Fibroblast of skin of right quadriceps (primary cell): ENCODE data around the gene MECR.

ENCODE experiments used
- DNase-seq: peaks from one replicate; pipeline ENCODE4 v3.0.0-alpha.2; 2013

Gene MECR, protein sequence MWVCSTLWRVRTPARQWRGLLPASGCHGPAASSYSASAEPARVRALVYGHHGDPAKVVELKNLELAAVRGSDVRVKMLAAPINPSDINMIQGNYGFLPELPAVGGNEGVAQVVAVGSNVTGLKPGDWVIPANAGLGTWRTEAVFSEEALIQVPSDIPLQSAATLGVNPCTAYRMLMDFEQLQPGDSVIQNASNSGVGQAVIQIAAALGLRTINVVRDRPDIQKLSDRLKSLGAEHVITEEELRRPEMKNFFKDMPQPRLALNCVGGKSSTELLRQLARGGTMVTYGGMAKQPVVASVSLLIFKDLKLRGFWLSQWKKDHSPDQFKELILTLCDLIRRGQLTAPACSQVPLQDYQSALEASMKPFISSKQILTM

DNA sequence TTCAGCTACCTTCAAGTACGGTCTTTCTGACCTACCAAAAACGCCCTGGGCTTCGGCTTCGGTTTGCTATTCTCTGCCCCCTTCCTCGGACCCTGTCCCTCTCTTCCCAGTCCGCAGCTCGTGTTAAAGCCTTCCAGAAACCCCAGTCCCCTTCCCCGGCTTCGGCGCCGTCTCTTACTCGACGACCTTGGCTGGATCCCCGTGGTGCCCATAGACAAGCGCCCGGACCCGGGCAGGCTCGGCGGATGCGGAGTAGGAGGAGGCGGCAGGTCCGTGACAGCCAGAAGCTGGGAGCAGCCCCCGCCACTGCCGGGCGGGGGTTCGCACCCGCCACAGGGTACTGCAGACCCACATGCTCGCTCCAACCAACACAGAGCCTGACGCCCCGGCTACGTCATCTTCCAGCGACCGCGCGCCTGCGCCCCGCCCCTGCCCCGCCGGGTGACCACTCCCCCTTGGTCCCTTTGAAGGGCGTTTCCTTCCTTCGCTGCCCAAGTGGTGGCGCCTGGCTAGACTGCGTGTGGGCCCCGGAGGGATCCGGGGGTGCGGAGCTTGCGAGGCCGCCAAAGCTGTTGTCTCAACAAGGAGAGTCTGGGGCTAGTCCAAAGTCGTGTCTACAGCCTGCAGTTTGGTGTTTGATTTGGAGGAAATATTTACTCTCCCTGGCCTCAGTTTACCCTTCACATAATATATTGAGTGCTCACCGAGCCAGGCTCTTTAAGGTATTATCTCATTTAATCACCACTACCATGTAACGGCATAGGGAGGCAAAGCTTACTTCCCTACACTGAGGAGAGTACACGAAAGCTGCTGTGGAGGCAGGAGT, at the start of gene MECR:
Gene MECR (minus strand): TSS at position 382 of the 826 bp plus-strand sequence. CDS start 28 bp downstream, at position 354.
- peak; percentile 92 for DNase-seq

DNA sequence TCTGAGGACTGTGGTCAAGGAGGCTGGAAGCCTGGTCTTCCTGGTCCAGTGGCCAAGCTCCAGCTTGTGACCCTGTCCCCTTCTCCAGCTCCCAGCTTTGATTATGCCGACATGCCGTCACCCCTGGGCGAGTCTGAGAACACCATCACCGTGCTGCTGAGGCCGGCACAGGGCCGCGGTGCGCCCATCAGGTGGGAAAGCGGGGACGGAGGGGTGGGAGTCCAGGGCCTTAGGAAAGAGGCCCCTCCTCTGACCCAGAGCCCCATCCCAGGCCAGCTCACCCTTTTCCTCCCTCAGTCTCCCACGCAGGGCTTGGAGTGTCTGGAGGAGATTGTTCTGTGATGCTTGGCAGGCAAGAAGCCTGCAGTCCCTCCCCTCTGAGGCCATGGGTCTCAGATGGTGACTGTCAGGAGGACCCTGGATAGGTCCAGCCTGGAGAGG, 49.2 kb upstream of the MECR start:
- no peak for DNase-seq

DNA sequence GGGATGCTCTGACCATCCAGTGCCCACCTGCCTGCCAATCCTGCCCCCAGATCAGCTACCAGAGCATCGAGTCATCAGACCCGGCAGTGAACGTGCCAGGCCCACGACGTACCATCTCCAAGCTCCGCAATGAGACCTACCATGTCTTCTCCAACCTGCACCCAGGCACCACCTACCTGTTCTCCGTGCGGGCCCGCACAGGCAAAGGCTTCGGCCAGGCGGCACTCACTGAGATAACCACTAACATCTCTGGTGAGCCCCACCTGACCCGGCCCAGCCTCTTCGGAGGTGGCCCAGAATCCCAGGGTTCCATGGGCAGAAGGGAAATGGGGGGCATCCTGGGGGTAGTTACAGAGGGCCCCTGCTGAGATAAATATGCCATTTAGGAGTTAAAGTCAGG, 48.7 kb upstream of the MECR start:
- DNase-seq = no peak

DNA sequence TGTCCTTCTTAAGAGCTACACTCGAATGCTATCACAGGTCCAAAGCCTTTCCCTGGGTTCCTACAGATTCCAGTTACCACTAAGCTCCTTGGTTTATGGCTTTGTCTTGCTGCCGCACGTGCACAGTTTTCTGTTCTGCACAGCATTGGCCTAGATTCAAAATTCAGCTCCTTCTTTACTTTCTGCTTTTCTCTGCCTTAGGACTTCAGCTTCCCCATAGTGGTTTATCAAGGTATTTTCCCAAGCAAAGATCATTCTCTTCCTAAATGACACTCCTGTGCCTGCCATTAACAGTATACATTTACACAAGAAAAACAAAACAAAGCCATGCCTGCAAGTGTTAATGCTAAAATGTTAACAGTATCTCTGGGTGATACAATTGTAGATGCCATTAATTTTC, 47.4 kb upstream of the MECR start:
- DNase-seq = no peak

DNA sequence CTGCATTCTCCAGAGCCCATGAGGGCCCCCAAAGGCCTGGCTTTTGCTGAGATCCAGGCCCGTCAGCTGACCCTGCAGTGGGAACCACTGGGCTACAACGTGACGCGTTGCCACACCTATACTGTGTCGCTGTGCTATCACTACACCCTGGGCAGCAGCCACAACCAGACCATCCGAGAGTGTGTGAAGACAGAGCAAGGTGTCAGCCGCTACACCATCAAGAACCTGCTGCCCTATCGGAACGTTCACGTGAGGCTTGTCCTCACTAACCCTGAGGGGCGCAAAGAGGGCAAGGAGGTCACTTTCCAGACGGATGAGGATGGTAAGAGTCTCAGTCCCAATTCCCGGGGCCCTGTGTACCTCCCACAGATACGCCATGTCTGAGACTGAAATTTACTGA, 44.7 kb upstream of the MECR start:
- DNase-seq = no peak

DNA sequence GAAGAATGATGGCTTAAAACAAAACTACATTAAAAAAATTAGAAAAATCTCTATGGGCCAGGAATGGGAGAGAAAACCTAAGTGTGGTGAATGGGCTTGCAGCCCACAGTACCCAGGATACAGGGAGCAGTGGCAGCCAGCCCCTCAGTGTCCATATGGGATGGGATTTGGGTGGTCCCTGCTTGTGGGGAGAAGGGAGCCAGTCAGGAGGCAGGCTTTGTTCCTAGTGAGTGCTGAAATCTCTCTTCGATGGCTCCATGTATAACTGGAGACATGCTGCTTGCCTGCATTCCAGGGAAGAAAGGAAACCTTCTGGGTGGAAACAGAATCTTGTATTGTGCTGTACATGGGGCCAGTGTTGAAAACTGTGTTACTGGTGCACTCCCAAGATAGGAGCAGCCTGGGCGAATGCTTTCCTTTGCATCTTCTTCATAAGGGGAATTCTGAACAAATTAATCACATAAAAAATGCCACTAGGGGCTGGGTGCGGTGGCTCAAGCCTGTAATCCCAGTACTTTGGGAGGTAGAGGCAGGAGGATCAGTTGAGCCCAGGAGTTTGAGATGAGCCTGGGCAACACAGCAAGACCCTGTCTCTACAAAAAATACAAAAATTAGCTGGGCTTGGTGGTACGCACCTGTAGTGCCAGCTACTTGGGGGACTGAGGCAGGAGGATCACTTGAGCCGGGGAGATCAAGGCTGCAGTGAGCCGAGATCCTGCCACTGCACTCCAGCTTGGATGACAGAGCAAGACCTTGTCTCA, 41.6 kb upstream of the MECR start:
- no peak for DNase-seq

DNA sequence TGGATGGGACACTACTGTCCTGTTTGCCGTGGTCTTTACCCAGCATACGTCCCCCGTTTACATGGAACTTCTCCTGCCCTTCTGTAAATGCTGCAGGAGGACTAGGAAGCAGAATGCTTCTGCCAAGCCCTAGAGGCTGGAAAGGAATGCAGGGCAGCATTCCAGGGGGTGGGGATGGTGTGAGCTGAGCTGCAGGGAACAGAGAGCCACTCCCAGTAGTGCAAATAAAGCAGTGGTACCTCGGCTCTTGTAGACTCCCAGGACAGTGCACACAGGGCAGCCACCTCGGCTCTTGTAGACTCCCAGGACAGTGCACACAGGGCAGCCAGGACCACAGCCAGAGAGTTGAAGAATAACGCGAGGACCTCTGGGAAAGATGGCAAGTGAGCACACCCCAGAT, 41.0 kb upstream of the MECR start:
- DNase-seq = peak; percentile 86

DNA sequence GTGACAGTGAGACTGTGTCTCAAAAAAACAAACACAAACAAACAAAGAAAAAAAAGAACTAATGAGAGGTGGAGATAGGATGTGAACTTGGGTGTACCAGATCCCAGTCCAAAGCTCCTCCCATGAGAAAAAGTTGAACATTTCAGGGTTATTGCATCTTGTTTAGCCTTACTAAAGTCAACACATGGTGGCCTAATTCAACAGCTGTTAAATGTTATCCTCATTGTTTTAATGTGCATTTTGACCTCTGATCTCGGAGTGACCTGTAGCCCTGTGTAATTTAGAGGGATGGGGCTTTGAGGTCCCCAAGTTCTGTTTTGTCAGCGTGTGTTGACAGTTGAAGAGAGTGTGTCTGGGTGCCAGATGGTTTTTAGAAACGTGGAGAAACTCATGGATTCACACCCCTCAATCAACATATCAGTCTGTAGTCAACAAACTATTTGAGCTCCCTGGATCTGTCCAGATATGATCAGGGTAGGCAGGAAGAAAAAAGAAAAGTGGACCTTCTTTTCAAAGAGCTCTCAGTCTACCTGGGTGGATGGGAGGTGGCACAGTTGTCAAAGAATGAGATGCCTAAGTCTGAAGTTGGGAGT, 40.3 kb upstream of the MECR start:
- no peak for DNase-seq

DNA sequence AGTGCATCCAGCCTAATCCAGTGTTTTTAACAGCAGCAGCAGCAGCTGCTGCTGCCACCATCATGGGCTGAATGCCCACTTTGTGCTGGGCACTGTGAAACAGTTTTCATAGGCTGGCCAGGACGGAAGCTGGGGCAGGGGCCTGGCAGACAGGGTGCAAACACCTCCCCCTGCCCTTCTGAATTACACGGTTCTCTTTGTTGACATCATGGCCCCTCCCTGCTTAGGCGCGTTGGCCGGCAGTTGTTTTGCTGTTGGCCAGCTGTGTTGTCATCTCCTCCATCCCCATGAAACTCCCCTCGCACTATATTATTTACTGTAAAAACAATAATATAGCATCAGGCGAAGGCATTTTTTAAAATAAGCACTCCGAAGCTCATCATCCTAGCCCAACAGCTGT, 38.6 kb upstream of the MECR start:
- DNase-seq = no peak

DNA sequence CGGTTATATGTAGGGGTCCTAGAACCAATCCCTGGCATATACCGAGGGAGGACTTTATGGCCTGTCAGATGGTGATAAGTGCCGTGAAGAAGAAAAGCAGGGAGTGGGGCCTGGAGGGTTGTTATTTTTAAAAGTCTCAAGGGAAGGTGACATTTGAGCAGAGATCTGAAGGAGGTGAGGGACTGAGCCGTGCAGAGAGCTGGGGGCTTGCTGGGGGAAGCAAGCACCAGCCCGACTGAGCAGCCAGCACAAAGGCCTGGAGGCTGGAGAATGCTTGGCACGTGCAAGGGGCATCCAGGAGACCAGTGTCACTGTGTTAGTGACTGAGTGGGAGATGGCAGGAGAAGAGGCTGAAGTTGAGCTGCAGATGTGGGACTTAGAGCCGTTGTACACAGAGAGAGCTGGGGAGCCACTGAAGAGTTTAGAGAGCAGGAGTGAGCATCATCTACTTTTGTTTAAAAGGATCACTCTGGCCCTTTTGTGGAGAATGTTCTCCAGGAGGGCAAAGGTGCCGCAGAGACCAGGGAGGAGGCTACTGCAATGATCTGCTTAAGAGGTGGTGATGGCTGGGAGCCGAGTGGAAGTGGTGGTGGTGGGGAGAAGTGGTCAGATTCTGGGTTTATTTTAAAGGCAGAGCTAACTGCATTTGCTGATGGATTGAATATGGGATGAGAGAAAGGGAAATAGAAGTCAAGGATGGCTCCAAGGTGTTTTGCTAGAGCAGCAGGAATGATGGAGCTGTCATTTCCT, 36.8 kb upstream of the MECR start:
- no peak for DNase-seq

DNA sequence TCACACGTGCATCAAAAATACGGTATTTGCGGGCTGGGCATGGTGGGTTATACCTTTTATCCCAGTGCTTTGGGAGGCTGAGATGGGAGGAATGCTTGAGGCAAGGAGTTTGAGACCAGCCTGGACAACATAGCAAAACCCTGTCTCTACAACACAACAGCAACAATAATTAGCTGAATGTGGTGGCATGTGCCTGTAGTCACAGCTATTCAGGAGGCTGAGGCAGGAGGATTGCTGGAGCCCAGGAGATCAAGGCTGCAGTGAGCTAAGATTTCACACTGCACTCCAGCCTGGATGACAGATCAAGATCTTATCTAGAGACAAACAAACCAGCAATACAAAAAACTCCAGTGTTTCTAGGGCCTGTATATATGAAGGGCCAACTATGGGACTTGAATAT, 36.2 kb upstream of the MECR start:
- no peak for DNase-seq

DNA sequence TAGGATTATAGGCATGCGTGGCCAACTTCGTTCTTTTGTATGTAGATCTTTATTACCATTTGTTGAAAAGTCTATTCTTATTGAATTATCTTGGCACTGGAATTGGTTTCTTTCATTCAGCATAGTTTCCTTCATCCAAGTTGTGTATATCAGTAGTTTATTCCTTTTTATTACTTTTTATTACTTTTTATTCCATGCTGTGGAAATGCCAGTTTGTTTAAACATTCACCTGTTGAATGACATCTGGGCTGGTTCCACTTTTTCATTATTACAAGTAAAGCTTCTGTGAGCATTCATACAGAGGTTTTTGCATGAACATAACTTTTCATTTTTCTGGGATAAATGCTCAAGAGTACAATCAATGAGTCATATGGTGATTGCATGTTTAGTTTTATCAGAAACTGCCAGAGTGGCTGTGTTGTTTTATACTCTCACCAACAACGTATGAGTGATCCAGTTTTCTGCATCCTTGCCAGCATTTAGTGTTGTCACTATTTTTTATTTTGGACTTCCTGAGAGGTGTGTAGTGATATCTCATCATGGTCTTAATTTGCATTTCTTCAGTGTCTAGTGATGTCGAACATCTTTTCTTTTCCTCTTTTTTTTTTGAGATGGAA, 34.1 kb upstream of the MECR start:
- peak; percentile 72 for DNase-seq

DNA sequence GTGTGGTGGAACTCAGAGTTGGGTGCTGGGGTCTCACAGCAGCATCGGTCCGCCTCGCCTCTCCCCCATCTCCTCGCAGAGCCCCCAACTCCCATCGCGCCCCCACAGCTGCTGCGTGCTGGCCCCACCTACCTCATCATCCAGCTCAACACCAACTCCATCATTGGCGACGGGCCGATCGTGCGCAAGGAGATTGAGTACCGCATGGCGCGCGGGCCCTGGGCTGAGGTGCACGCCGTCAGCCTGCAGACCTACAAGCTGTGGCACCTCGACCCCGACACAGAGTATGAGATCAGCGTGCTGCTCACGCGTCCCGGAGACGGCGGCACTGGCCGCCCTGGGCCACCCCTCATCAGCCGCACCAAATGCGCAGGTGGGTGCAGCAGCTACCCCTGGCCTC, 29.8 kb upstream of the MECR start:
- DNase-seq = no peak

DNA sequence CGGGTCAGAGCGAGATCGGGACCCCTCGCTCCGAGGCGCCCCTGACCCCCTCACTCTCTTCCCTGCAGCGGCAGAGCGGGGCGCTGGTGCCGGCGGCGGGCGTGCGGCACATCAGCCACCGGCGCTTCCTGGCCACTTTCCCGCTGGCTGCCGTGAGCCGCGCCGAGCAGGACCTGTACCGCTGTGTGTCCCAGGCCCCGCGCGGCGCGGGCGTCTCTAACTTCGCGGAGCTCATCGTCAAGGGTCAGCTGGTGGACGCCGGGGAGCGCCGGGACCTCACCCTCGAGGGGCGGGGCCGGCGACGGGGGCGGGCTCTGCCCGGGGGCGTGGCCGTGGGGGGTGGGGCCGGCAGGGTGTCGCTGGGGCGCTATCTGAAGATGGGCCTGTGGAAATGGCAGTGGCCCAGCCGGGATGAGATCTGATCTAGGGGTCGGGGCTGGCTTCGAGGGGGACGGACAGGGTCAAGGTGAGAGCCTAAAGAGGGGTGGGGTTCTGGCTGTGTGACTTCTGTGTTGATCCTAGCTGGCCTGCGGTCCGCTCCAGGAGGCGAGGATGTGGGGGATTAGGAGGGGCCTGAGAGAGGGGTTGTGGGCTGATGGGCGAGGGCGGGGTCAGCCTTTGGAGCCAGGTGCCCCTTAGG, 29.2 kb upstream of the MECR start:
- DNase-seq = peak; percentile 44

DNA sequence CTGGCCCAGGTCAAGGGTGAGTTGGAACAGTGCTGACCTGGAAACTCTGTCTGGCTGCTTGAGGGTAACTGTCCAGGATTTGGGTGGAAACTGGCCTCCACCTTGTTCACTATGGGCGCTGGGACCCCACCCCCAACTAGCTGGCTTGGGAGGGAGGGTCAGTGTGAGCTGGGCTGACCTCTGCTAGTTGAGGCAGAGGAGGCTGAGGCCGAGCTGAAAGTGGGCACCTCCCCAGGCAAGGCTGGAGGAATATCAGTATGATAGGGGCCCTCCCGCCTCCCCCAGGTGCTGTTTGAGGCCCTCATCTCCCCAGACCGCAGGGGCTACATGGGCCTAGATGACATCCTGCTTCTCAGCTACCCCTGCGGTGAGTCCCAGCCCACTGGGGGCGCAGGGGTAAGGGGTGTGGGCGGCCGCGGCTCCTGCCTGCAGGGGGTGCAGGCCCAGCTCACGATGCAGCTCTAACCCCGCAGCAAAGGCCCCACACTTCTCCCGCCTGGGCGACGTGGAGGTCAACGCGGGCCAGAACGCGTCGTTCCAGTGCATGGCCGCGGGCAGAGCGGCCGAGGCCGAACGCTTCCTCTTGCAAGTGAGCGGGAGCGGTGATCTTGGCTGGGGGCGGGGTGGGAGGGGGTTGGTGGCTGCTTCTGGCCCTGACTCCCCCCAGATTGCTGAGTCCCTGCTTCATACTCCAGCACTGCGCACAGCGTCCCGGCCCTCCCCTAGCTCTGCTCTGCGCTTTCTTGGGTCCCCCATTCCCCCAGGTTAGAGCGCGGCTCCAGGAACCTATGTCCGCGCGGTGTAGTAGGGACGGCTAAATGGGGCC, 28.5 kb upstream of the MECR start:
- no peak for DNase-seq

DNA sequence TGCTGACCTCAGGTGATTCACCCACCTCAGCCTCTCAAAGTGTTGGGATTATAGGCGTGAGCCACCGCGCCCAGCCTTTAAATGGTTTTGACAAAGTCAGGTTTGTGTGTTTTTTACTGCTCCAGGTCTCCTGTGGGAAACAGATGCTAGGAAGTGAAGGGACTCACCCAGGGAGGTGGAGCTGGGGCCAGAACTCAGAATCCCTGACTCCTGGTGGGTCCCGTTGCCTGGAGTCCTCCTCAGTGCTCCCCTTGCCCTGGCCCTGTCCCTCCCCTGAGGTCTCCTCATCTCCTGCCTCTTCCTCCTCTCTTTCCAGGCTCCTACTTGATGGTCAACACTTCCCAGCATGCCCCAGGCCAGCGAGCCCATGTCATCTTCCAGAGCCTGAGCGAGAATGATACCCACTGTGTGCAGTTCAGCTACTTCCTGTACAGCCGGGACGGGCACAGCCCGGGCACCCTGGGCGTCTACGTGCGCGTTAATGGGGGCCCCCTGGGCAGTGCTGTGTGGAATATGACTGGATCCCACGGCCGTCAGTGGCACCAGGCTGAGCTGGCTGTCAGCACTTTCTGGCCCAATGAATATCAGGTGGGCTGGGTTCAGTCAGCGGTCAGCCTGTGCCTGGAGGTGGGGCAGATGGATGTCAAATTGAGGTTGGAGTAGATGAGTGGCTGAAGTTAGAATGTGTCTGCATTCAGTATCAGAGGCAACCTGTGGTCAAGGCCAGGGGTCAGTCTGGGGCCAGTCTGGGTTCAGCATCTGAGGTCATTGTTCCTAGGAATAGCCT, 27.6 kb upstream of the MECR start:
- no peak for DNase-seq

DNA sequence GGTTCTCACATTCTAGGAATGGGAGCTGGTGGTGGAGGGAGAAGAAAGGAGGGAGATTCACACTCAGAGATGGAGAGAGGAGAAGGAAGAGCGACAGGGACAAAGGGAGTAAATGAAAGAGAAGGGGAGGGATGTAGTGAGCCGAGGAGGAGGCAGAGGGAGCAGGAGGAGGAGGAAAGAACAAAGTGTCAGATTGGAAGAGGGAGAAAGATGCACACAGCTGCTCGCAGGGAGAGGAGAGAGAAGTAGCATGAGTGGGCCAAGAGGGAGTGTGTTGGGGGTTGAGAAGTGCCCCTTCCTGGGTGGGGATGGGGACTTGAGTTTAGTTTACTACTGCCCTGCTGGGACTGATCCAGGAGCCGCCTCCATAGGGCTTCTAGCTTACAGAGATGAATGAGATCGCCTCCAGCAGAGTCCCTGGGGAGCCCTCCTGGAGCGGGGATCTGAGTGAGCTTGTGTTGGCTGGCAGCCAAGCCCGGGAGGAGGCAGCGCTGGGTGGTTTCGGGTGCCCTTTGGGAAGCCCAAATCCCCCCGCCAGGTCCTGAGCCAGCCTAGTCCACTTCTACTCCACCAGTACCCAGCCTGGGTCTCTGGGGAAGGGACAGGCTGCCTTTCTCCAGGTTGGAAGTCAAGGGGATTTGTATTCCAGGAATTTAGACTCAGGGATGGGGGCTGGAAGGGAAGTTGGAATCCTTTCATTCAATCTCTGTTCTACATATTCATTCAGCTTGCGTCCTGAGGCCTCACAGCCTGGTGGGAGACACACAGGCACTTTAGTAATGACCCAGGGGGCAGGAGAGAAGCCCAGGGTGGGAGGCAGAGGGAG, 26.5 kb upstream of the MECR start:
- peak; percentile 79 for DNase-seq

DNA sequence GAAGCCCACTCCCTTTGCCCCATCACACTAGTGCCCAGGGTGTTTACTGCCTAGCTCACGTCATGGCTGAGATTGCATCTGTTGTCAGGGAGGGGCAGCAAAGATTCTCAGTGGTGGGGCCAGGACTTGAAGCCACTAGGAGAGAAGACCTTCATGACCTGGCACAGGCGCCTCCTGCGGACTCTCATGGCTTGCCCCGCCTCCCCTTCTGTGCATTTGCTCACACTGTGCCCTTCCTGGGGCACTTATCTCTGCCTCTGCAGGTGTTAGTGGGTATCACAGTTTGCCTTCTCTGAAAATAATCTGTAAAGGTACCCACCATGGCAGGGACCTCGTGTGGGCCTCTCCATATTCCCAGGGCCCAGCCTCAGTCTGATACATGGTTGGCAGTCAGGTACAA, 25.7 kb upstream of the MECR start:
- no peak for DNase-seq
